SK-N-SH (cell line): ENCODE results near the gene MOK. TPM values are rescaled to one million over a fixed set of nuclear protein-coding genes. Genes with fewer than 3 reads are reported as not detected.
"Not testable (repeated sequence)": the region's sequence is repeated elsewhere in the genome, so short reads cannot be mapped to it uniquely, and the experiment has no call there.

Experiments used
- CTCF ChIA-PET: fragments of 300-600, 350-600 bp; formaldehyde crosslinking; extraction: SDS; loops from one replicate; lab custom pipeline; 2021; lab: Yijun Ruan, JAX
- POLR2A ChIA-PET: fragments of 350-600 bp; sonication (Branson Sonifier 250); formaldehyde crosslinking; extraction: SDS; loops from one replicate; lab custom pipeline; 2020; ENCODE audit warnings: antibody characterized with exemption, inconsistent platforms; lab: Yijun Ruan, JAX
- DNase-seq: peaks from one replicate; pipeline ENCODE4 v3.0.0; 2012
- H2AFZ ChIP-seq: fragments of 200-600 bp; sonication (generic); 2 replicates; pipeline ENCODE4 v1.8.1; 2016; ENCODE audit warnings: antibody characterized with exemption, mild to moderate bottlenecking, low read depth
- H3F3A ChIP-seq: fragments of 200-600 bp; sonication (generic); replicated peaks from 2 replicates; pipeline ENCODE3; 2016; ENCODE audit warnings: antibody characterized with exemption, mild to moderate bottlenecking; ENCODE audit not compliant: insufficient read depth
- H3K27ac ChIP-seq, 2 experiments: fragments of 200-500 bp in 1 of 2; fragments of 200-600 bp in 1 of 2; sonication (Bioruptor generic) in 1 of 2; sonication (generic), shearing (Covaris generic) in 1 of 2; 2 replicates each; pipeline versions ENCODE4 v1.5.1 to v1.6.1; 2014 to 2016; ENCODE audit warnings: low read depth in 2 of 2, inconsistent platforms in 1 of 2, low read length in 1 of 2, mild to moderate bottlenecking in 1 of 2, mixed read lengths in 1 of 2
- H3K27me3 ChIP-seq: fragments of 200-600 bp; sonication (generic), shearing (Covaris generic); 2 replicates; pipeline ENCODE4 v1.6.1; 2016; ENCODE audit warnings: mixed run types; ENCODE audit not compliant: insufficient read depth
- H3K36me3 ChIP-seq, 2 experiments: fragments of 200-500 bp in 1 of 2; fragments of 200-600 bp in 1 of 2; sonication (Bioruptor generic) in 1 of 2; sonication (generic) in 1 of 2; replicated peaks in 1 of 2; 2 replicates each; pipeline versions ENCODE3 to v1.5.1; 2014 to 2016; ENCODE audit warnings: low read length in 1 of 2, mild to moderate bottlenecking in 1 of 2; ENCODE audit not compliant: insufficient read depth in 2 of 2, control insufficient read depth in 1 of 2
- H3K4me1 ChIP-seq, 2 experiments: fragments of 200-500 bp in 1 of 2; fragments of 200-600 bp in 1 of 2; sonication (Bioruptor generic) in 1 of 2; sonication (generic), shearing (Covaris generic) in 1 of 2; 2 replicates each; pipeline versions ENCODE4 v1.5.1 to v1.6.1; 2014 to 2016; ENCODE audit warnings: low read depth in 1 of 2, low read length in 1 of 2, mixed run types in 1 of 2; ENCODE audit not compliant: insufficient read depth in 2 of 2, control insufficient read depth in 1 of 2
- H3K4me2 ChIP-seq: fragments of 200-600 bp; sonication (generic), shearing (Covaris generic); 2 replicates; pipeline ENCODE4 v1.6.1; 2017; ENCODE audit warnings: mixed run types
- H3K4me3 ChIP-seq, 2 experiments: fragments of 200-500 bp in 1 of 2; fragments of 200-600 bp in 1 of 2; sonication (Bioruptor generic) in 1 of 2; sonication (generic), shearing (Covaris generic) in 1 of 2; 2 replicates each; pipeline versions ENCODE4 v1.5.1 to v1.8.1; 2014 to 2016; ENCODE audit warnings: low read depth in 2 of 2, inconsistent platforms in 1 of 2, low read length in 1 of 2, mild to moderate bottlenecking in 1 of 2, mixed read lengths in 1 of 2, moderate library complexity in 1 of 2
- H3K79me2 ChIP-seq: fragments of 200-600 bp; sonication (generic); 2 replicates; pipeline ENCODE4 v1.8.1; 2017; ENCODE audit warnings: mild to moderate bottlenecking; ENCODE audit not compliant: insufficient read depth
- H3K9ac ChIP-seq: fragments of 200-600 bp; sonication (generic); 2 replicates; pipeline ENCODE4 v1.6.1; 2017; ENCODE audit warnings: mixed run types
- H3K9me2 ChIP-seq: fragments of 200-600 bp; sonication (generic); 2 replicates; pipeline ENCODE4 v1.6.1; 2017; ENCODE audit warnings: mixed run types
- H3K9me3 ChIP-seq: fragments of 200-600 bp; sonication (generic); 2 replicates; pipeline ENCODE4 v1.6.1; 2017; ENCODE audit warnings: mixed run types, mild to moderate bottlenecking, moderate library complexity
- H4K20me1 ChIP-seq: fragments of 200-600 bp; sonication (generic); 2 replicates; pipeline ENCODE4 v1.6.1; 2017; ENCODE audit warnings: mild to moderate bottlenecking, mixed run types; ENCODE audit not compliant: insufficient read depth
- CHD2 ChIP-seq: fragments of 150-350 bp; IDR thresholded peaks from 2 replicates; pipeline ENCODE4 v1.6.1; 2018; ENCODE audit warnings: low read length; ENCODE audit not compliant: partially characterized antibody
- CTCF ChIP-seq: fragments of 200-600 bp; sonication (generic); IDR thresholded peaks from 2 replicates; pipeline ENCODE4 v1.6.1; 2017; ENCODE audit warnings: antibody characterized with exemption, mild to moderate bottlenecking, moderate library complexity
- ELF1 ChIP-seq: IDR thresholded peaks from 2 replicates; pipeline ENCODE4 v1.4.0; 2012
- EZH2phosphoT487 ChIP-seq: fragments of 200-600 bp; sonication (generic); IDR thresholded peaks from 2 replicates; pipeline ENCODE4 v1.6.1; 2017; ENCODE audit warnings: low read depth, mixed run types, mild to moderate bottlenecking, antibody characterized with exemption, moderate library complexity, borderline replicate concordance
- FOSL2 ChIP-seq: IDR thresholded peaks from 2 replicates; pipeline ENCODE4 v1.4.0; 2012; ENCODE audit warnings: low read depth, mild to moderate bottlenecking, moderate library complexity, borderline replicate concordance
- FOXJ3 ChIP-seq: sonication (generic); formaldehyde crosslinking; IDR thresholded peaks from 2 replicates; pipeline ENCODE4 v1.5.1; 2020; ENCODE audit warnings: mild to moderate bottlenecking, missing genetic modification reagents
- FOXM1 ChIP-seq: IDR thresholded peaks from 2 replicates; pipeline ENCODE4 v1.4.0; 2012; ENCODE audit warnings: low read depth, mild to moderate bottlenecking
- GABPA ChIP-seq: IDR thresholded peaks from 2 replicates; pipeline ENCODE4 v1.4.0; 2012; ENCODE audit warnings: low read depth, mild to moderate bottlenecking
- GATA2 ChIP-seq: sonication (generic); formaldehyde crosslinking; IDR thresholded peaks from 2 replicates; pipeline ENCODE4 v1.5.0; 2020; ENCODE audit warnings: mild to moderate bottlenecking, missing genetic modification reagents
- MEF2A ChIP-seq: IDR thresholded peaks from 2 replicates; pipeline ENCODE4 v1.4.0; 2012; ENCODE audit warnings: low read depth, borderline replicate concordance
- MXI1 ChIP-seq: IDR thresholded peaks from 2 replicates; pipeline ENCODE4 v1.6.1; 2012; ENCODE audit warnings: mild to moderate bottlenecking, low read depth, low read length, improper control_type of control experiment
- NFIC ChIP-seq: IDR thresholded peaks from 2 replicates; pipeline ENCODE4 v1.4.0; 2012; ENCODE audit warnings: borderline replicate concordance
- NRF1 ChIP-seq: IDR thresholded peaks from 2 replicates; pipeline ENCODE4 v1.6.1; 2012; ENCODE audit warnings: low read depth, mild to moderate bottlenecking, low read length
- POLR2AphosphoS5 ChIP-seq: IDR thresholded peaks from 2 replicates; pipeline ENCODE4 v1.6.1; 2012; ENCODE audit warnings: low read depth, low read length
- SIN3A ChIP-seq: IDR thresholded peaks from 2 replicates; pipeline ENCODE4 v1.6.1; 2012; ENCODE audit warnings: low read depth, mild to moderate bottlenecking, low read length, moderate library complexity, borderline replicate concordance
- SMC3 ChIP-seq: IDR thresholded peaks from 2 replicates; pipeline ENCODE4 v1.6.1; 2012; ENCODE audit warnings: low read depth, low read length, improper control_type of control experiment
- TAF1 ChIP-seq: IDR thresholded peaks from 2 replicates; pipeline ENCODE4 v1.6.1; 2012; ENCODE audit warnings: low read depth, mild to moderate bottlenecking, low read length, moderate library complexity, borderline replicate concordance
- ZBTB33 ChIP-seq: IDR thresholded peaks from 2 replicates; pipeline ENCODE4 v1.4.0; 2012; ENCODE audit warnings: low read depth, borderline replicate concordance
- WGBS: methylation state at CpG from one replicate; pipeline ENCODE4 v1.1.6; 2017; ENCODE audit warnings: low lambda C conversion rate; 5-methylcytosine and 5-hydroxymethylcytosine counted together
- polyA plus RNA-seq, 3 experiments: library from polyadenylated mRNA; depleted of rRNA; stranded (reverse); fragments of >200 nt; gene quantifications; 2 replicates each; pipeline ENCODE4 v1.2.3, GENCODE V29; 2012
- TF ChIP-seq, protein P1 (sequence below): IDR thresholded peaks from 2 replicates; pipeline ENCODE4 v1.4.0; 2012; ENCODE audit warnings: low read depth, borderline replicate concordance
- TF ChIP-seq, protein P2 (sequence below): IDR thresholded peaks from 2 replicates; pipeline ENCODE4; 2012

Gene MOK
- polyA plus RNA-seq, 1 of the 3 experiments (the other 2 are of a cell fraction), result 13.3 TPM

DNA sequence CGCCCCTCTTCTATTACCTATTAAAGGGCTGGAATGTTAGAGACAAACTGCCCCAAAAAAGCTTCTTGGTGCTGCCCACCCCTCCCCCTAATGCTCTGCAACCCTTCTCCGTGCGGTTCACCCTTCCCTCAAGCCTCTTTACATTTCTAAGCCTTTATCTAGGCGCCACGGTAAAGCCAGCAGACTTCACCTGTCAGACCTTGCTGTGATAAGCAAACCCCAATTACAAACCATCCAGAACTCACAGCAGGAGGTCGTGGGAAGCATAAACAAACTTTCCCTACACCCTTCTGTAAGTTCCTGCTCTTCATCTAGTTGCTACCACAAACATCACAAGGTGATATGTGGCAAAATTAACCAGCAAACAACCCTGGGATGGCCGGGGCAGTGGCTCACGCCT is 56.8 kb downstream of the MOK start:
- Histone ChIP-seq H3K4me1 (no peaks in the 10 kb centered on the region), H3K9me3 (no peaks in the 10 kb centered on the region), H3K27ac (no peak overlapping the region), H3K27me3 (no peaks in the 10 kb centered on the region), H3K4me2 (no peak overlapping the region), H2AFZ (no peak overlapping the region), H3K9me2 (no peaks in the 10 kb centered on the region)
- CTCF ChIA-PET, result no interaction called here
- WGBS, result 89% methylated on average over 8 of the region's 8 CpGs
- TF ChIP-seq MXI1, result no peak
- no peak for TF ChIP-seq NFIC
- TF ChIP-seq, all 33 proteins: peak for 0
- Histone ChIP-seq H3K36me3 (no peaks in the 10 kb centered on the region), H3F3A (no peaks in the 10 kb centered on the region), H4K20me1 (no peaks in the 10 kb centered on the region), H3K9ac (no peak overlapping the region), H3K4me3 (no peak overlapping the region), H3K79me2 (no peaks in the 10 kb centered on the region)
- POLR2A ChIA-PET, result interaction anchor here (0.6 kb wide), 1 partner anchor 20 kb away, joined by 4 read pairs; no protein-coding TSS in a partner anchor
- DNase-seq, result no peak

GRCh38 chr14:102246071-102246470 is 58.9 kb downstream of the MOK start:
- POLR2A ChIA-PET, result no interaction called here
- H3K27me3 ChIP-seq, result no peaks in the 10 kb centered on the region
- H3K4me1 ChIP-seq, result no peaks in the 10 kb centered on the region
- H3K4me3 ChIP-seq, result no peak overlapping the region
- WGBS, result 83% methylated on average over 9 of the region's 9 CpGs
- no peaks in the 10 kb centered on the region for H3K9me2 ChIP-seq
- H3K4me2 ChIP-seq, result no peak overlapping the region
- DNase-seq, result no peak
- CTCF ChIA-PET, result no interaction called here
- H3F3A ChIP-seq, result no peaks in the 10 kb centered on the region
- H3K79me2 ChIP-seq, result no peaks in the 10 kb centered on the region
- no peaks in the 10 kb centered on the region for H3K9me3 ChIP-seq
- H3K9ac ChIP-seq, result no peak overlapping the region
- H4K20me1 ChIP-seq, result no peaks in the 10 kb centered on the region
- no peak overlapping the region for H3K27ac ChIP-seq
- H2AFZ ChIP-seq, result no peak overlapping the region
- H3K36me3 ChIP-seq, result no peaks in the 10 kb centered on the region
- TF ChIP-seq GABPA, result no peak
- TF ChIP-seq MEF2A, result no peak
- no peak for TF ChIP-seq CHD2
- TF ChIP-seq FOXM1, result no peak
- TF ChIP-seq EZH2phosphoT487, result no peak
- TF ChIP-seq, protein P1, sequence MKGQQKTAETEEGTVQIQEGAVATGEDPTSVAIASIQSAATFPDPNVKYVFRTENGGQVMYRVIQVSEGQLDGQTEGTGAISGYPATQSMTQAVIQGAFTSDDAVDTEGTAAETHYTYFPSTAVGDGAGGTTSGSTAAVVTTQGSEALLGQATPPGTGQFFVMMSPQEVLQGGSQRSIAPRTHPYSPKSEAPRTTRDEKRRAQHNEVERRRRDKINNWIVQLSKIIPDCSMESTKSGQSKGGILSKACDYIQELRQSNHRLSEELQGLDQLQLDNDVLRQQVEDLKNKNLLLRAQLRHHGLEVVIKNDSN, result no peak
- TF ChIP-seq FOXJ3 (CRISPR knock-in tag), result no peak
- no peak for TF ChIP-seq POLR2AphosphoS5
- no peak for TF ChIP-seq ELF1
- TF ChIP-seq NFIC, result no peak
- no peak for TF ChIP-seq NRF1
- TF ChIP-seq FOSL2, result no peak
- no peak for TF ChIP-seq CTCF
- no peak for TF ChIP-seq SMC3
- TF ChIP-seq, protein P2, sequence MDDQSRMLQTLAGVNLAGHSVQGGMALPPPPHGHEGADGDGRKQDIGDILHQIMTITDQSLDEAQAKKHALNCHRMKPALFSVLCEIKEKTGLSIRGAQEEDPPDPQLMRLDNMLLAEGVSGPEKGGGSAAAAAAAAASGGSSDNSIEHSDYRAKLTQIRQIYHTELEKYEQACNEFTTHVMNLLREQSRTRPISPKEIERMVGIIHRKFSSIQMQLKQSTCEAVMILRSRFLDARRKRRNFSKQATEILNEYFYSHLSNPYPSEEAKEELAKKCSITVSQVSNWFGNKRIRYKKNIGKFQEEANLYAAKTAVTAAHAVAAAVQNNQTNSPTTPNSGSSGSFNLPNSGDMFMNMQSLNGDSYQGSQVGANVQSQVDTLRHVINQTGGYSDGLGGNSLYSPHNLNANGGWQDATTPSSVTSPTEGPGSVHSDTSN, result no peak
- TF ChIP-seq GATA2 (CRISPR knock-in tag), result no peak
- TF ChIP-seq ZBTB33, result no peak
- TF ChIP-seq SIN3A, result no peak
- no peak for TF ChIP-seq TAF1

GRCh38 chr14:102243795-102244194 is 61.2 kb downstream of the MOK start:
- H3K27ac ChIP-seq, H3K4me2 ChIP-seq, H3K9me2 ChIP-seq, H3K4me1 ChIP-seq, DNase-seq, H3K4me3 ChIP-seq, H3K9ac ChIP-seq, H3K27me3 ChIP-seq, CTCF ChIA-PET, H2AFZ ChIP-seq, POLR2A ChIA-PET, H3K9me3 ChIP-seq, H3K36me3 ChIP-seq, H4K20me1 ChIP-seq, H3F3A ChIP-seq, H3K79me2 ChIP-seq: not testable (repeated sequence)
- 81% methylated on average over 4 of the region's 4 CpGs for WGBS
